GM12891 (cell line): ENCODE measurements around the gene SPATC1L.

Source experiments
- POLR2A ChIP-seq: IDR thresholded peaks from 2 replicates; pipeline ENCODE4 v1.6.1; 2011; ENCODE audit warnings: low read depth, low read length, control low read depth
- POLR2AphosphoS5 ChIP-seq: IDR thresholded peaks from 2 replicates; pipeline ENCODE4 v1.6.1; 2011; ENCODE audit warnings: low read depth, low read length, control low read depth
- TAF1 ChIP-seq: IDR thresholded peaks from 2 replicates; pipeline ENCODE4 v1.6.1; 2011; ENCODE audit warnings: low read depth, low read length, control low read depth

GRCh38 chr21:46168659-46169386 is 15.4 kb downstream of the SPATC1L start:
- TF ChIP-seq TAF1 (no peak), POLR2A (no peak), POLR2AphosphoS5 (no peak)
